Activated naive CD8-positive, alpha-beta T cell treated with anti-CD3 and anti-CD28 coated beads for 36 hours (primary cell): ENCODE measurements around the gene CHRM1. TPM values are rescaled to one million over a fixed set of nuclear protein-coding genes. Genes with fewer than 3 reads are reported as not detected.

Source experiments
- DNase-seq: peaks from one replicate; pipeline ENCODE4 v3.0.0; 2021
- H3K27ac Mint-ChIP-seq: one replicate; pipeline ENCODE4 v1.8.0; 2022; ENCODE audit warnings: mild to moderate bottlenecking, moderate library complexity, mixed read lengths
- H3K27me3 Mint-ChIP-seq: one replicate; pipeline ENCODE4 v1.8.0; 2022; ENCODE audit warnings: mild to moderate bottlenecking, mixed read lengths
- H3K36me3 Mint-ChIP-seq: one replicate; pipeline ENCODE4 v1.8.0; 2021; ENCODE audit warnings: mild to moderate bottlenecking, mixed read lengths
- H3K4me1 Mint-ChIP-seq: one replicate; pipeline ENCODE4 v1.8.0; 2021; ENCODE audit warnings: mixed read lengths
- H3K4me3 Mint-ChIP-seq: one replicate; pipeline ENCODE4 v1.8.0; 2022; ENCODE audit warnings: mild to moderate bottlenecking, moderate library complexity, mixed read lengths
- H3K9me3 Mint-ChIP-seq: one replicate; pipeline ENCODE4 v1.8.0; 2022; ENCODE audit warnings: mixed read lengths
- total RNA-seq, 2 experiments: library from RNA; stranded (reverse); gene quantifications; one replicate each; pipeline ENCODE4 v1.2.3, GENCODE V29; 2021

The CHRM1 gene
- total RNA-seq, 2 experiments from 2014 or later, result not detected

DNA sequence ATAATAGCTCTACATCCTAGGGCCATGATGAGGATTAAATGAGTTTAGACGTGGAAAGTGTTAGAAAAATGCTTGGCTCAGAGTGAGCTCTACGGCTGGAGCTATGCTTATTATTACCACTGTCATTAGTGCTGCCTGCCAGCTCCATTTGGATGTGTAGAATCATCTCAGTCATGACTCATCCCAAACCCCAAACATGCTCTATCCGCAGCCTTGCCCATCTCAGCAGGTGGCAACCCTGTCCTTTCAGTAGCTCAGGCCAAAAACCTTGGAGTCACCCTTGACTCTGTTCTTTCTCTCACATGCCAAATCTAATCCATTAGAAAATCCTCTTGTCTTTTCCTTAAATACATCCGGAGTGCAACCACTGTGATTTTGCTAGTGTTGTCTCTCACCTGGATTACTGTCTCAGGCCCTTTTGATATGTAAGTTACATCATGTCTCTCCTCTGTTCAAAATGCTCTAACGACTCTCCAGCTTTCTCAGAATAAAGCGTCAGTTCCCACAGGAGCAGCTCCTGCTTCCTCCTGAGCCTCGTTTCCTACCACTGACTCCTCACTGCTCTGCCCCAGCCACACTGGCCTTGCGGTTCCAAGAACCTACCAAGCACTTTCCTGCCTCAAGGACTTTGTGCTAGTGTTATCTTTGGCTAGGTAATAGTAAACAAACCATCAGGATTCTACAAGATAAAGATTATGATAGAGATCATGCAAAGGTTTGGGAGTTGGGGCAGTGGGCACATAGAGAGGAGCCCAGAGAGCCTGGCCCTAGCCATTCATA, 10.5 kb upstream of the CHRM1 start:
- Mint-ChIP-seq H3K4me3 (no peak overlapping the region), H3K9me3 (no peaks in the 10 kb centered on the region), H3K27me3 (peaks cover 36% of the 10 kb centered on the region), H3K27ac (no peak overlapping the region), H3K36me3 (no peaks in the 10 kb centered on the region), H3K4me1 (peaks cover 3% of the 10 kb centered on the region)
- DNase-seq, result no peak

DNA sequence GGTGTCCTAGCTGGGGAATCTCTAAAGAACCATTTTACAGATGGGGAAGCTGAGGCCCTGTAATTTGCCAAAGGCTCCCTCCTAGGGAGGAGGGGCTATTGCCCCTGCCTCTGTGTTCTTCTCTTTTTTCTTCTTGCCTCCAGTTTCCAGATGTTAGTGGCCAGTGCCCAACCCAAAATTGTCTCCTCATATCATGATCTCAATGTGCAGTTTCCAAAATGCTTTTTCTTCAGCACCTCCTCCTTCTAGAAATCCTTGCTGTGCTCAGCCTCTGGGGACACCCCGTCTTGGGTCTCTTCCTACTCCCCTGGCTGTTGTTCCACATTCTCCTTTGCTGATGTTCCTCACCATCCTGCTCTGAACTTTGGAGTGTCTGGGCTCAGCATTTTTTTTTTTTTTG, 9.5 kb upstream of the CHRM1 start:
- Mint-ChIP-seq H3K4me1 (peaks cover 6% of the 10 kb centered on the region), H3K36me3 (no peaks in the 10 kb centered on the region), H3K27ac (no peak overlapping the region), H3K9me3 (no peaks in the 10 kb centered on the region), H3K4me3 (no peak overlapping the region), H3K27me3 (peaks cover 46% of the 10 kb centered on the region)
- DNase-seq, result no peak

DNA sequence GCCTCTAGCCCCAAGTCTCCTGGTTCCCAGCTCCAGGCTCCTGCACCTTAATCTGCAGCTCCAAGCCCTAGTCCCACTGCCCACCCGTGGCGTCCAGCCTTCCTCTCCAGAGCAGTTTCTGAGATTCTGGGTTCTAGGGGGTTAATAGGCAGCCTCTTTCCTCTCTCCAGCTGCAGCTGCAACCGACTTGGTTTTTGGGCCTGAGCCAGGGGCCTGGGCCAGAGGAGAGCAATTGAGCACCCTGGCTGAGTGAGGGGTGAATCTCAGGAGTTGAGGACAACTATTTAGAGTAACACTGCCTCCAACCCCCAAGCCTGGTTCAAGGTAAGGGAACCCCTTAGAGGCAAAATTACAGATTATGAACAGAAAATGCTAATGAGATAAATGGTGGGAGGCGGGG, 9.0 kb upstream of the CHRM1 start:
- Mint-ChIP-seq H3K36me3 (no peaks in the 10 kb centered on the region), H3K4me1 (peaks cover 10% of the 10 kb centered on the region), H3K4me3 (no peak overlapping the region), H3K27ac (no peak overlapping the region), H3K27me3 (peaks cover 51% of the 10 kb centered on the region), H3K9me3 (no peaks in the 10 kb centered on the region)
- DNase-seq, result no peak

- no peaks in the 10 kb centered on the region for H3K36me3 Mint-ChIP-seq
- H3K27ac Mint-ChIP-seq, result no peak overlapping the region
- no peaks in the 10 kb centered on the region for H3K9me3 Mint-ChIP-seq
- peaks cover 17% of the 10 kb centered on the region for H3K4me1 Mint-ChIP-seq
- no peak for DNase-seq
- no peak overlapping the region for H3K4me3 Mint-ChIP-seq
- peaks cover 73% of the 10 kb centered on the region for H3K27me3 Mint-ChIP-seq
These were observed 6.8 kb upstream of the CHRM1 start for GRCh38 chr11:62928011-62928410.

GRCh38 chr11:62926680-62927455, 5.7 kb upstream of the CHRM1 start:
- H3K4me3 Mint-ChIP-seq, result no peak overlapping the region
- DNase-seq, result no peak
- no peak overlapping the region for H3K27ac Mint-ChIP-seq
- H3K9me3 Mint-ChIP-seq, result no peaks in the 10 kb centered on the region
- peaks cover 21% of the 10 kb centered on the region for H3K4me1 Mint-ChIP-seq
- no peaks in the 10 kb centered on the region for H3K36me3 Mint-ChIP-seq
- peaks cover 82% of the 10 kb centered on the region for H3K27me3 Mint-ChIP-seq

- Mint-ChIP-seq H3K27ac (no peak overlapping the region), H3K4me3 (peak overlapping the region; percentile 10), H3K36me3 (no peaks in the 10 kb centered on the region), H3K4me1 (peaks cover 21% of the 10 kb centered on the region), H3K9me3 (no peaks in the 10 kb centered on the region), H3K27me3 (peaks cover 89% of the 10 kb centered on the region)
- no peak for DNase-seq
These were observed 4.8 kb upstream of the CHRM1 start for GRCh38 chr11:62925745-62926679.

GRCh38 chr11:62925308-62925707, 4.1 kb upstream of the CHRM1 start:
- H3K9me3 Mint-ChIP-seq, result no peaks in the 10 kb centered on the region
- DNase-seq, result no peak
- H3K27ac Mint-ChIP-seq, result no peak overlapping the region
- peak overlapping the region; percentile 8 for H3K4me3 Mint-ChIP-seq
- peaks cover 21% of the 10 kb centered on the region for H3K4me1 Mint-ChIP-seq
- no peaks in the 10 kb centered on the region for H3K36me3 Mint-ChIP-seq
- peaks cover 88% of the 10 kb centered on the region for H3K27me3 Mint-ChIP-seq

- peak overlapping the region; percentile 9 for H3K27ac Mint-ChIP-seq
- DNase-seq, result peak; percentile 34
- H3K36me3 Mint-ChIP-seq, result no peaks in the 10 kb centered on the region
- H3K4me1 Mint-ChIP-seq, result peaks cover 21% of the 10 kb centered on the region
- peak overlapping the region; percentile 64 for H3K4me3 Mint-ChIP-seq
- no peaks in the 10 kb centered on the region for H3K9me3 Mint-ChIP-seq
- peaks cover 79% of the 10 kb centered on the region for H3K27me3 Mint-ChIP-seq
These were observed 2.6 kb upstream of the CHRM1 start for GRCh38 chr11:62923601-62924411.

GRCh38 chr11:62922653-62923431, 1.7 kb upstream of the CHRM1 start:
- H3K36me3 Mint-ChIP-seq, result no peaks in the 10 kb centered on the region
- H3K4me3 Mint-ChIP-seq, result peak overlapping the region; percentile 3
- peak; percentile 55 for DNase-seq
- H3K27me3 Mint-ChIP-seq, result peaks cover 70% of the 10 kb centered on the region
- H3K9me3 Mint-ChIP-seq, result no peaks in the 10 kb centered on the region
- no peak overlapping the region for H3K27ac Mint-ChIP-seq
- peaks cover 21% of the 10 kb centered on the region for H3K4me1 Mint-ChIP-seq

DNA sequence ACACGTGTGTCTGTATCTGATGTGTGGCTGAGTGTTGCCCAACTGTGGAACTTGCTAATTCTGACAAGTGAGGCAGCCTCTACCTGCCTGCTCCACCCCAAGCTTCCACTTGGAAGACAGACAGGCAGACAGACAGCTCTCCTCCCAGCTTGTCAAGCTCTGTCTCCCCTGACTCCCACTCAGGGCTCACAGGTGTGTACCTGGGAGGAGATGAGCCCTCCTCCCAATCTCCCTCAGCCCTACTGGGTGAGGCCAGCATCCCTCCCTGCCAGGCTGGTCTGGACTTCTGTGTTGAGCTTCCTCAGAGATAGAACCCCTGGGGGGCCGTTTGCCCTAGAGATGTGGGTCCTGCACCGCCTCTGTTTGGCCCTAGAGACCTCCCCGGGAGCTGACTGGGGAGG, 1.0 kb upstream of the CHRM1 start:
- no peaks in the 10 kb centered on the region for H3K9me3 Mint-ChIP-seq
- DNase-seq, result no peak
- no peaks in the 10 kb centered on the region for H3K36me3 Mint-ChIP-seq
- H3K4me1 Mint-ChIP-seq, result peaks cover 18% of the 10 kb centered on the region
- no peak overlapping the region for H3K27ac Mint-ChIP-seq
- no peak overlapping the region for H3K4me3 Mint-ChIP-seq
- peaks cover 63% of the 10 kb centered on the region for H3K27me3 Mint-ChIP-seq

DNA sequence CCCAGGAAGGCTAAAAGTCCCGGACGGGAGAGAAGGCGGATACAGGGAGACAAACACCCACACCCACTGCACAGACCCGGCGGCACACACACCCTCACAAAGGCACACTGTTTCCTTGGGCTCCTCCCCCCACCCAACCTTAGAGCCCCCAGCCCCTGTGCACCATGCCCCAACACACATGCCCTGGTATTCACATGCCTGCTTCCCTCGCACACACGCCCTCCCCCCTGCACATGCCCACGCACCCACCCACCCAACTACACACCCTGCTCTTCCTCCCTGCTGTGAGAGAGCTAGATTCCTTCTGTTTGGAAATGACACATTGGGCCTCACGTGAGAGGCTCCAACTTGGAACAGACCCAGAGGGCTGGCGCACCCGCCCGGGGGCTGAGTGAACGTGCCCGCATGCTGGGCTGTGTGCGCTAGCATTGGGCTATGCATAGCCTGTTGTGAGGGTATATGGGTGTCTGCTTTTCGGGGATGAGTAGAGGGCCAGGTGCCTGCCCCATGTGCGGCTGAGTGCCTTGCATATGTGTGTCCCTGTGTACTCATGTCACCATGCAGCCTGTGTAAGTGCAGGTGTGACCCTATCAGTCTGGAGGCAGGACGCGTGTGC, 518 bp upstream of the CHRM1 start:
- Mint-ChIP-seq H3K27ac (no peak overlapping the region), H3K4me1 (peaks cover 18% of the 10 kb centered on the region), H3K36me3 (no peaks in the 10 kb centered on the region), H3K4me3 (no peak overlapping the region), H3K27me3 (peaks cover 58% of the 10 kb centered on the region), H3K9me3 (no peaks in the 10 kb centered on the region)
- no peak for DNase-seq

DNA sequence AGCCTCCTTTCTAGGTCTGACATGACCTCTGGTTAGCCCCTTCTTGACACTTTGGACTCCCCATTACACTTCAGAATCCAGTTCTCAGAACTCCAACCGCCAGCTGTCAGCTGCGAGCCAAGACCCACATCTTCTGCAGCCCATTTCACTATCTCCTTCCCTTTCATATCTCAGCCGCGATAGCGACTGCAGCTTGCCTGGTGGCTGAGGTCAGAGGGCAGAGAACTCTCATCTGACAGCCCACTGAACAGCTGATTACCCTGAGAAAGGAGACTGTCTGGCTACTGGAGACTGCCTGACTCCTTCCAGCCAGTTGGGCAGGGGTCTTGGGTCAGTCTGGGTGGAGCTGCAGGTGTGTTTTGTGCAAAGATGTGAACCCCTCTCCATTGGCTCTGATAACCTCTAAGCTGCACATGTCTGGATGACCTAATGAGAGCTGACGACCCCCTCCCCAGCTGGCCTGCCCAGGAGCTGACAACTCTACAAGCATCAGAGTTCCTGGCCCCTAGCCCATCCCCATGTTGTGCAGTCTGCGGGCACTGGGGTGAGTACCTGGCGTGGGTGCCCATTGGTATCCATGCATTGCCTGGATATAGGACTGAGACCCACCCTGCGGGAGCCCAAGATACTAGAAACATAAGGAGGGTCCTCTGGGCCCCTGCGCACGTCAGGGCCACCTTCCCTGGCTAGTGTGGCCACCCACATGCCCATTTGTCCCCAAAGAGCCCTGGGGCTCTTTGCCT, 1.1 kb downstream of the CHRM1 start:
- Mint-ChIP-seq H3K36me3 (no peaks in the 10 kb centered on the region), H3K9me3 (no peaks in the 10 kb centered on the region), H3K4me3 (no peak overlapping the region), H3K27ac (no peak overlapping the region), H3K27me3 (peaks cover 42% of the 10 kb centered on the region), H3K4me1 (peaks cover 11% of the 10 kb centered on the region)
- DNase-seq, result no peak

DNA sequence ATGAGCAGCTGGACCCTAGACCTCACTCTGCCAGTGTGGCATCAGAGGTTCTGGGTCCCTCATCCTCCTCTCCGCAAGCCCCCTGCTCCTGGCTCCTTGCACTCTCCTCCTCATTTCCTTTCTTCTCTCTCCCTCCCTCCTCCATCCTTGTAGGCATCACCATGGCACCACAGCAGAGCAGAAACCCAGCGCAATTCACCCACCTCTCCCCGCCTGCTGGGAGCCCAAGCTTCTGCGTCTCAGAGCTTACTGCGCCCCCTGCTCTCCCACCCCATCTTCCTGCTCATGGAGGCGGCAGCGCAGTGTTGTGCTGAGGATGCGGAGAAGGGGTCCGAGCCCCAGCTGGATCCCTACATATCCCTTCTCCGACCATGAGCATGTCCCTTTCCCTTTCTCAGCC, 1.7 kb downstream of the CHRM1 start:
- no peak for DNase-seq
- Mint-ChIP-seq H3K27ac (no peak overlapping the region), H3K4me3 (no peak overlapping the region), H3K36me3 (no peaks in the 10 kb centered on the region), H3K27me3 (peaks cover 36% of the 10 kb centered on the region), H3K9me3 (no peaks in the 10 kb centered on the region), H3K4me1 (peaks cover 11% of the 10 kb centered on the region)
